HepG2 (cell line): ENCODE data around the gene RBM8A. TPM values are rescaled to one million over a fixed set of nuclear protein-coding genes. Genes with fewer than 3 reads are reported as not detected.

Source experiments
- AFF4 ChIP-seq: sonication (generic); formaldehyde crosslinking; IDR thresholded peaks from 2 replicates; pipeline ENCODE4 v1.4.0; 2020; ENCODE audit warnings: missing genetic modification reagents
- BRF2 ChIP-seq: sonication (generic); formaldehyde crosslinking; IDR thresholded peaks from 2 replicates; pipeline ENCODE4 v1.8.1; 2022; ENCODE audit warnings: mild to moderate bottlenecking, missing genetic modification reagents
- DNMT3B ChIP-seq: conservative IDR thresholded peaks from 2 replicates; pipeline ENCODE4 v1.6.1; 2016; ENCODE audit warnings: missing biosample characterization, control low read depth
- ELF1 ChIP-seq: sonication (generic); formaldehyde crosslinking; IDR thresholded peaks from 2 replicates; pipeline ENCODE4 v1.4.0; 2020; ENCODE audit warnings: missing genetic modification reagents
- FOXA1 ChIP-seq, 2 experiments: fragments of 450-650 bp in 1 of 2; sonication (generic) in 1 of 2; formaldehyde crosslinking in 1 of 2; IDR thresholded peaks; 2 replicates each; pipeline versions ENCODE4 v1.4.0 to v1.6.1; 2016 to 2020; ENCODE audit warnings: missing genetic modification reagents in 1 of 2
- GATA4 ChIP-seq: sonication (generic); IDR thresholded peaks from 2 replicates; pipeline ENCODE4 v1.6.1; 2016; ENCODE audit warnings: antibody characterized with exemption, low read depth, borderline replicate concordance
- NR2C2 ChIP-seq: sonication (generic); formaldehyde crosslinking; IDR thresholded peaks from 2 replicates; pipeline ENCODE4 v1.4.0; 2020; ENCODE audit warnings: missing genetic modification reagents, mild to moderate bottlenecking, moderate library complexity, borderline replicate concordance
- PHF20 ChIP-seq: sonication (generic); formaldehyde crosslinking; IDR thresholded peaks from 2 replicates; pipeline ENCODE4 v1.5.0; 2020; ENCODE audit warnings: mild to moderate bottlenecking, missing genetic modification reagents
- PHF8 ChIP-seq: sonication (generic); formaldehyde crosslinking; IDR thresholded peaks from 2 replicates; pipeline ENCODE4 v1.5.0; 2020; ENCODE audit warnings: missing genetic modification reagents
- PRPF4 ChIP-seq: fragments of 200-400 bp; formaldehyde crosslinking; IDR thresholded peaks from 2 replicates; pipeline ENCODE4 v1.6.1; 2016; ENCODE audit warnings: low read length, low read depth; ENCODE audit not compliant: poor library complexity, severe bottlenecking
- RARA ChIP-seq: IDR thresholded peaks from 2 replicates; pipeline ENCODE4 v1.6.1; 2016; ENCODE audit warnings: missing genetic modification reagents, missing compliant biosample characterization
- RORA ChIP-seq: sonication (generic); formaldehyde crosslinking; IDR thresholded peaks from 2 replicates; pipeline ENCODE4 v1.5.0; 2020; ENCODE audit warnings: mild to moderate bottlenecking, missing genetic modification reagents, moderate library complexity
- SNAPC2 ChIP-seq: sonication (generic); formaldehyde crosslinking; IDR thresholded peaks from 2 replicates; pipeline ENCODE4 v1.8.1; 2022; ENCODE audit warnings: mild to moderate bottlenecking, missing genetic modification reagents
- SP4 ChIP-seq: sonication (generic); formaldehyde crosslinking; IDR thresholded peaks from 2 replicates; pipeline ENCODE4 v1.8.1; 2023; ENCODE audit warnings: mild to moderate bottlenecking, missing genetic modification reagents
- ZBTB43 ChIP-seq: sonication (generic); formaldehyde crosslinking; conservative IDR thresholded peaks from 2 replicates; pipeline ENCODE4 v1.4.0; 2020; ENCODE audit warnings: missing genetic modification reagents
- ZMYM2 ChIP-seq: sonication (generic); formaldehyde crosslinking; IDR thresholded peaks from 2 replicates; pipeline ENCODE4 v1.8.0; 2022; ENCODE audit warnings: mild to moderate bottlenecking, missing genetic modification reagents
- ZNF292 ChIP-seq: sonication (generic); formaldehyde crosslinking; IDR thresholded peaks from 2 replicates; pipeline ENCODE4 v1.8.1; 2022; ENCODE audit warnings: mild to moderate bottlenecking, low read depth, missing genetic modification reagents, borderline replicate concordance
- ZNF484 ChIP-seq: sonication (generic); formaldehyde crosslinking; IDR thresholded peaks from 2 replicates; pipeline ENCODE4 v1.5.1; 2020; ENCODE audit warnings: mild to moderate bottlenecking, low read depth, missing genetic modification reagents, borderline replicate concordance
- ZNF615 ChIP-seq: sonication (generic); formaldehyde crosslinking; IDR thresholded peaks from 2 replicates; pipeline ENCODE4 v1.5.0; 2020; ENCODE audit warnings: mild to moderate bottlenecking, missing genetic modification reagents, borderline replicate concordance
- ZNF629 ChIP-seq: sonication (generic); formaldehyde crosslinking; conservative IDR thresholded peaks from 2 replicates; pipeline ENCODE4 v1.5.0; 2020; ENCODE audit warnings: missing genetic modification reagents
- ZNF678 ChIP-seq: sonication (generic); formaldehyde crosslinking; IDR thresholded peaks from 2 replicates; pipeline ENCODE4 v1.4.0; 2020; ENCODE audit warnings: mild to moderate bottlenecking, missing genetic modification reagents
- ZNF691 ChIP-seq: sonication (generic); formaldehyde crosslinking; IDR thresholded peaks from 2 replicates; pipeline ENCODE4 v1.4.0; 2020; ENCODE audit warnings: missing genetic modification reagents, low read depth, mild to moderate bottlenecking, borderline replicate concordance
- ZNF816 ChIP-seq: sonication (generic); formaldehyde crosslinking; IDR thresholded peaks from 2 replicates; pipeline ENCODE4 v1.8.0; 2022; ENCODE audit warnings: missing genetic modification reagents, mild to moderate bottlenecking, borderline replicate concordance
- polyA plus RNA-seq, 8 experiments: library from polyadenylated mRNA; depleted of rRNA in 3 of 8; stranded (reverse) in 7 of 8; unstranded in 1 of 8; fragments of >200 nt; fragmentation: Illumina TruSeq in 4 of 8; extraction: Trizol in 4 of 8; gene quantifications; 2 replicates each; pipeline versions ENCODE4 v1.2.1 to v1.2.3, GENCODE V29; 2011 to 2016; ENCODE audit warnings: low read depth in 4 of 8, missing spikeins in 1 of 8, mixed read lengths in 1 of 8; ENCODE audit not compliant: insufficient read depth in 1 of 8
- total RNA-seq, 5 experiments: library from RNA; depleted of rRNA; stranded (reverse); fragments of >200 nt; fragmentation: Illumina TruSeq; extraction: Trizol; gene quantifications; 2 replicates each; pipeline ENCODE4 v1.2.3, GENCODE V29; 2016; ENCODE audit warnings: low read depth in 1 of 5

Gene RBM8A
- total and polyA plus RNA-seq, 2 of the 13 experiments (the other 11 are each of a cell fraction or from before 2014, with no cell fraction given) = 106 to 162 TPM

- TF ChIP-seq AFF4 (CRISPR knock-in tag) (no peak), ZNF816 (CRISPR knock-in tag) (0 out of 2 replicates have a peak, but pooled peaks have one; percentile 32), ZNF678 (CRISPR knock-in tag) (peak; percentile 57; the same call in 1 of the 2 replicates), SNAPC2 (no peak), ZBTB43 (CRISPR knock-in tag) (no peak), PRPF4 (no peak), DNMT3B (CRISPR knock-in tag) (no peak), FOXA1 (IDR thresholded peaks at IDR 0.05) (no peak), FOXA1 (CRISPR knock-in tag; IDR thresholded peaks at IDR 0.05) (peak; percentile 3; the same call in 1 of the 2 replicates), RORA (no peak), SP4 (CRISPR knock-in tag) (peak; percentile 54; the same call in 1 of the 2 replicates), GATA4 (peak; percentile 44; the same call in 1 of the 2 replicates), ZNF484 (CRISPR knock-in tag) (no peak), ZNF629 (CRISPR knock-in tag) (no peak), ZNF615 (no peak), PHF8 (peak; percentile 60), ZNF691 (CRISPR knock-in tag) (peak; percentile 30; the same call in 1 of the 2 replicates), ZMYM2 (CRISPR knock-in tag) (no peak), ZNF292 (peak; percentile 62; the same call in 1 of the 2 replicates), BRF2 (CRISPR knock-in tag) (no peak), RARA (CRISPR knock-in tag) (0 out of 2 replicates have a peak, but pooled peaks have one; percentile 23), ELF1 (CRISPR knock-in tag) (peak; percentile 29; the same call in 1 of the 2 replicates), PHF20 (CRISPR knock-in tag) (peak; percentile 65), NR2C2 (CRISPR knock-in tag) (peak; percentile 49)
Measured at GRCh38 chr1:145960468-145961108, 33.3 kb upstream of the RBM8A start (continued).
